GM19238 (cell line): ENCODE results near the gene KAZN.
"Not testable (repeated sequence)": the region's sequence is repeated elsewhere in the genome, so short reads cannot be mapped to it uniquely, and the experiment has no call there.

ENCODE experiments used
- DNase-seq: peaks from one replicate; pipeline ENCODE4 v3.0.0; 2011; ENCODE audit warnings: low spot score; ENCODE audit not compliant: insufficient read length

Gene KAZN

DNA sequence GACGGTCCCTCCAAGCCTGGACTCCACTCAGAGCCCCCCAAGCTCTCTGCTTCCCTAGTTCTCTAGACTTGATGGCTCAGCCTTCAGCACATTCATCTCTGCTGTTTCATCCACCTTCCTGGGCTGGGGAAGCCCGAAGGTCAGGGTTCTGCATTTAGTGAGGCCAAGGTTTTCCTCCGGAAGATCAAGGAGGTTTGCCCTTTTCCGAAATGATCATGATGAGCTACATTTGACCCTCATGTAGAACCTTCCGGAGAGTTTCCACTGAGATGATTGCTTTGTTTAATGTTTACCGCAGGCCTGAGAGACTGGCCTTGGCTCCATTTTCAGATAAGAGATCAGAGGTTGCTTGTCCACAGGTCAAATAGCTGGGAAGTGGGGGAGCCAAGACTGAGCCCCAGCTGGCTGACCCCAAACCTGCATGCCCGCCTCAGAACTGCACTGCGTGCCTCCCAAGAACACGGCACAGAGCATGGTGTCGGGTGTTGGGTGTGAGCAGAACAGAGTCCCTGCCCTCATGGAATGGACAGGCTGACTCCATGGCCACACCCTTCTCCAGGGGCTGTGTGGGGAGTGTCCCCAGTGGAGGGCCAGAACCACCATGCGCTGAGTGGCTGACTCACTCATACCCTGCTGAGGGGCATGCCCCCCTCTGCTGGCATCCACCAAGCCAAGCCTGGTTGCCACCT lies 354.3 kb downstream of the KAZN start:
- no peak for DNase-seq

DNA sequence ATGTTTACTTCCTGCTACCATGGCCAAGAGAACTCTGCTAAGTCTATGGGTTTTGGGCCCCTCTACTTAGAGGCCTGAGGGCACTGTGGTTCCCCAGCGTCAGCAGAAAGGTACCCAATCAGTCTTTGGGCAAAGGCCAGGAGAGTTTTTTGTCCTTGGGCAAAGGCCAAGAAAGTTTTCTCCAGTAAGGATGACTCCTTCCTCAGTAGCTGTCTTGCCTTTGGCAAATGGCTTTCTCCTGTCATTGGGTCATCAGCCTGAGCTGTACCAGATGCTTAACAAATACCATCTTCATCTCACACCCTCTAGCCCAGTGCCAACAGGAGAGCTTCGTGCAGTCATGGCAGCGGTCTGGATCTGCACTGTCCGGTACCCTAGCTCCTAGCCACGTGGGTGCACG lies 355.7 kb downstream of the KAZN start:
- no peak for DNase-seq

DNA sequence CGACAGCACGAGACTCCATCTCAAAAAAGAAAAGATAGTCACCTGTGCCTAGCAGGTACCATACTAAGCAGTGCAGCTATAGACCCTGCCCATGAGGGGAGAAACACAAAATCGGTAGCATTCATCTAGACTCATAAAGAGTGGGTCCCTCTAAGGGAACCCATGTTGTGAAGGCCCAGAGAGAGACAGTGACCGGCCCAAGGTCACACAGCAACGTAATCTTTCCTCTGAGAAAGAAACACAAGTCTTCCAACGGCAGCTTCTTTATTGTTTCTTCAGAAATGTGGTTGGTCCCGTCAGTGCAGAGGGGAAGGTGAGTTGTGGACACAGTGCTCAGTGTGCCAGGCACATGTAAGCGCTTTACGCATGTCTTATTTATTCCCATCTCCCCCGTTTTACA lies 356.4 kb downstream of the KAZN start:
- DNase-seq, result no peak

DNA sequence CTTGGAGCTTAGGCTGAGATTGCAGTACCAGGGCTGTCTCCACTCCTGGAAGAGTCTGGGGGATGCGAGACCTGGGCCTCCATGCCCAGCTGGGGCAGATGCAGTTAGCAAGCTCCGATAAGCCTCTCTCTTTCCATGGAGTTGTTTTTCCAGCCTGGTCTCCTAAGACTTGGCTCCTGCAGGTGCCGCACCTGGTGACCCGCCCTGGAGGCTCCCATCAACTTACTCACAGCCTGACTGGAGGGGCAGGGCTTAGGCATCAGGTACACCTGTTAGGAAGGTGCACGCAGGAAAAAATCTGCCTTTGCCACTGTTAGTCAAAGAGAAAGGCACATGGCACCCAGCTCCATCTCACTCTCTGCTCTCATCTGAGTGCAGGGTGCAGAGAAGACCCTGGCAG lies 356.9 kb downstream of the KAZN start:
- no peak for DNase-seq

DNA sequence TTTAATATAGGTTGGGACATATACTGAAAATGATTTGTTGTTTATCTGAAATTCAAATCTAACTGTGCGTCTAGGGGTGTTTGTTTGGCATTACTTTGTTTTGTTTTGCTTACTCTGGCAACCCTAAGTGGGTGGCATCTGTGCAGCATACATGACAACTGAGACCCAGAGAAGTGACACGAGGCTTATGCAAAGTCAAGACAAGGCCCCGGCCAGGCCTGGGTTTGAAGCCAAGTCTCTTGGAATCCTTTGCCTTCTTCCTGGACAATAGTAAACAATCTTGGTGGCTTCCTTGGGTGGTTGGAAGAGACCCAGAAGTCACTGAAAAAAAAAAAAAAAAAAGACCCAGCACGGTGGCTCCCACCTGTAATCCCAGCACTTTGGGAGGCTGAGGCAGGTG lies 357.5 kb downstream of the KAZN start:
- DNase-seq, result no peak

DNA sequence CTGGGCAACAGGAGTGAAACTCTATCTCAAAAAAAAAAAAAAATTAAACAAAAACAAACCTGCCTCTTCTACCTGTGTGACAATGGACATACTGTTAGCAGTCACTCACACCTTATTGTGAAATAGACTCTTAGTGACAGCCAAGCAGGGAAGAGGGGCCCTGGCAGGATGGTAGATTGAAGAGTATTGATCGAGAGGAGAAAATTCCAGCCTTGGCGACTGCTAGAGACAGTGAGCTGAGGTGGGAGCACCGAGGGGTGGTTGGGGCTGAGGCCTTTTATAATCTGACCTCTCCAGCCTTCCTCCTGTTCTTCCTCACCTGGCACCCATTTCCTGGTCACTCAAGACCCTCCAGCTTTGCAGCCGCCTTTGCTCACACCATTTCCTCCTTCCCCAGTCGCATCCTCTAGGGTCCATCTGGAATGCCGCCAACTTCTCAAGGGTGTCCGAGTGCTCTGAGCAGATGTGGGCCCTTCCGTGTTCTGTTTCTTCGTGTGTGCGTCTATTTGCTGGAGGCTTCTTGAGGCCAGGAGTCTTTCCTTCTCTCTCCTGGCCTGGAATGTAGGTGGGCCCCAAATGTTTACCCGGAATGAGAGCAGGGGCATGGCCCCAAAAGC lies 358.2 kb downstream of the KAZN start:
- DNase-seq, result no peak

DNA sequence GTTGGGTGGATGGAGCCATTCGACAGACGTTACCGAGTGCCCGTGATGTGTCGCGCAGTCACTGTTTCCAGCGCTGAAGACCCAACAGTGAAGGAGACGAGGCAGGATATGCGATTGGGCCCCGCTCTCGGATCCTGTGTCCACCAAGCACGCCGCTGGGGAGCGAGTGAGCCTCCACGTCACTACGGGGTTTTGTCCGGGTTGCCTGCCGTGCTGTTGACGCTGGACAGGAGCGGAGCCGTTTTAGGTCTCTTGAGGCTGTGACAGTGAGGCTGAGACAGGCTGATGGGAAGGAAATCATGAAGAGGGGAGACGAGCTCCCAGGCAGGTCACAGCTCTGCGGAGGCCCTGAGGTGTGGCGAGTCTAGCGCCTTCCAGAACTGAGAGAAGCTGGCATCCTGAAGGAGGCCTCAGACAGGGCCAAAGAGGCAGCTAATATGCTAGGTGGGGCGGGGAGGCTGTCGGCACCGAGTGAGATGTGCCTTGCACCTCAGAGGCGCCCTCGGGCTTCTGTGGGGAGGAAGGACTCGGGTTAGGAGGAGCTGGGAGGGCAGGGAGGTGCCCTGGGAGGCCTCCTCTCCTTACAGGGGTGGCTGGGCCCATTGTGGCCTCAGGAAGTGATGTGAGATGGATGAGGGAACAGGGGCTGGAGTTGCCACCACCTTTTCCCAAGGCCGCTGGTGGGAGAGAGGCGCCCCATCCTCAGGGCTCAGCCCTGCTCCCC lies 359.1 kb downstream of the KAZN start:
- no peak for DNase-seq

DNA sequence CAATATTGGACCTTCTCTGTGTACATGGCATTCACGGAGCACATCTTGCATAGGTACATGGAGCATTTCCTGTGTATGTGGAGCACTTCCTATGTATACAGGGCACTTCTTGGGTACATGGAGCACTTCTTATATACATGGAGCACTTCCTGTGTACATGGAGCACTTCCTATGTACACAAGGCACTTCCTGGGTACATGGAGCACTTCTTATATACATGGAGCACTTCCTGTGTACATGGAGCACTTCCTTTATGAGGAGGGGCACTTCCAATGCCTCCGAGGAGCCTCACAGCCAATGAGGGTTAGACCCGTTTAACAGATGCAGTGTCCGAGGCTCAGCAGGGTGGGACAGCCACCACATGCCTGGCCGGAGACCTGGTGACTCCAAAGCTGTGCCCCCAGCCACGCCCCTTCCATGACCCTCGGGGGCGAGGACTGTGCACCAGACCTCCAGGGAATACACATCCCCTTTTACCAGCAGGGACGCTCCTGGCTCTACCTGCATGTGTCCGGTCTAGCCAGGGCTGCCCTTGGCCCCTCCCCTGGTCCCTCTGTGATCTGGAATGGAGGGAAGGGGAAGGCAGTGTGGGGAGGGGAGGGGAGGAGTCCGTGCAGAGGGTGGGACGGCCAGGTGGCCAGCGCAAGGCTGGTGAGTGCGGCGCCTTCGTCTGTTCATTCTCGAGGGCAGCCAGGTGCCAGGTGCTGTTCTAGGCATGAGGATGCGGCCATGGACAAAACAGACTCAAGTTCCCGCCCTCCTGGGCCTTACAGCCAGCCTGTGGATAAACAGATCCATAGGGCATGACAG lies 360.0 kb downstream of the KAZN start:
- no peak for DNase-seq

DNA sequence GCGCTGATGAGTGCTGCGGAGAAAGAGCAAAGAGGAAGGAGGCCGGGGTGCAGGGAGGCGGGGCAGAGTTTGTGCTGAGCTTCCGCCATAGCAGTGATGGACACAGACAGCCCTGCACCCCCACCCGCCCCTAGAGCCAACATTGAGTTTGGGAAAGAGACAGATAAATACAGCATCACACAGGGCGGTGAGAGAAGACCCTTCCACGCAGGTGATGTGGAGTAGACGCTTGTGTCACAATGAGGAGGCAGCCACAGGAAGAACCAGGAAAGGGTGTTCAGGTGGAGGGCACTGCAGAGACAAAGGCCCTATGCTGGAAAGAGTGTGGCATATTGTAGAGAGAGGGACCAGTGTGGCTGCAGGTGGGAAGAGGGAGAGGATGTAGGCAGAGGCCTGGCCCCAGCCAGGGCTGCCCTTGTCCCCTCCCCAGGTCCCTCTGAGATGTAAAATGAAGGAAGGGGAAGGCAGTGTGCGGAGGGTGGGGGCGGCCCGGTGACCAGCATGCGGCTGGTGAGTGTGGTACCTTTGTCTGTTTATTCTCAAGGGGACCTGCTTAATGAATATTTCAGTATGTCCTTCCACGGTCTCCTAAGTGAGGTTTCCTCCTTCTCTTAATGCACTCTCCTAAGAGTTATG lies 360.7 kb downstream of the KAZN start:
- no peak for DNase-seq

DNA sequence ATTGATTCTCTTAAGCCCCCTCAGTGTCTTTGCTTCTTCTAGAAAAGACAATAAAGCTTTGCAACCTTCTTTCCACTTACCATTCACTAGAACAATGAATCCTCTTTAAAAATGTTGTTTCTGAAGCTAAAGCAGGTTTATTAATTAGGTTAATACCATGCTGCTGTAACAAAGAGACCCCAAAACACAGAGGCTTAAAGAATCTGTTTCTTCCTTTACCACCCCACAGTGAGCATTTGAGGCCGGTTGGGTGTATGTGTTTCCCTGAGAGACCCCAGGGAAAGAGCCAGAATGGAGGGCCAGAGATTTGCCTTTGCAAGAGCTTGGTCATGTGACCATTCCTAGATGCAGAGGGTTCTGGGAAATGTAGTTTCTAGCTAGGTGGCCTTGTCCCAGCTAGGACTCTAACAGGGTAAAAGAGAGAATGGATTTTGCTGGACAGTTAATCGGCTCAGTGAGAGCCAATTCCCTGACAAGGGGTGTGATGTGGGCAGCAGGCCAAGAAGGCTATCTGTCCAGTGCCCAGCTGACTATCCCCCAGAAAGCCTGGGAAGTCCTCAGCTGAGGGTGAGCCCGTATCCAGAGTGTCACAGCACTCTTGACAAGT lies 363.3 kb downstream of the KAZN start:
- no peak for DNase-seq

DNA sequence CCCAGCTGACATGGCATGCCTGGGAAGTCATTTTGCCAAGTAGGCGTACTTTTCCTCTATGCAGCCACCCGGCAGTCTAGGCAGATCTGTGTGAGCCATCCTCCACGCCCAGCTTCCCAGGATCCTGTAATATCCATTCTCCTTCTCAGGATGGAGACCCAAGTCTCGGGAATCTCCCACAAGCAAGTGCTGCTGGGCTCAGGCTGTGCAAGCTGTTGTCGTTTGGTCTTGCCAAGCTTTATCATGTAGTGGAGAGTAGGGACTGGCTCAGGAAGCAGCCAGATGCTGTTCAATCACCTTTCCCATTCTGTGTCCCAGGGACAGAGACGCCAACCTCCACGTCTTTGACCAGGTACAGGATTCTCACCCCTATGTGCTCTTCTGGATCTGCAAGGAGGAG lies 363.9 kb downstream of the KAZN start:
- no peak for DNase-seq

DNA sequence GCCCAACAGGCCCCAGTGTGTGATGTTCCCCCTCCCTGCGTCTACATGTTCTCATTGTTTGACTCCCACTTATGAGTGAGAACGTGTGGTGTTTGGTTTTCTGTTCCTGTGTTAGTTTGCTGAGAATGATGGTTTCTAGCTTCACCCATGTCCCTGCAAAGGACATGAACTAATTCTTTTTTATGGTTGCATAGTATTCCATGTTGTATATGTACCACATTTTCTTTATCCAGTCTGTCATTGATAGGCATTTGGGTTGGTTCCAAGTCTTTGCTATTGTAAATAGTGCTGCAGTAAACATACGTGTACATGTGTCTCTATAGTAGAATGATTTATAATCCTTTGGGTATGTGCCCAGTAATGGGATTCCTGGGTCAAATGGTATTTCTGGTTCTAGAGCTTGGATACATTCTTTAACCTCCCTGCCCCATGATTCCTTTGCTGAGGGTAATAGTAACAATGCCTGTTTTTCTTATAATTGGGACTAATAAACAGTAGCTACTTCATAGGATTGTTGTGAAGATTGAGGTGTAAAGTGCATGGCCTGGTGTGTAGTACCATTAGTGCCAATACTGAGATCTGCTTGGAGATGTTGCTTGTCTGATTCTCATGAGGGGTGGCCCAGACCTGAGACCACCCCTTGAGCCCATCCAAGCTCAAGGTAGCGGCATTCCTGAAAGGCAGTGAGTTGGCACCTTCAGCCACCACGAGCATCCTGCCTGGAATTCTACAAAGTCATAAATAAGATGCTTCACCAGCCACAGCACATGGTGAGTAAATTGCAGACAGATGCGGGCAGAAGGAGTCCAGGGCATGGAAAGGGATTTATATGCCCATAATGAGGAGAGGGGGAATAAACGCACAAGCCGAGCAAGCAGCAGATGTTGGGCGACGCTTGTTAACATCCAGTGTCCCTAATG lies 365.6 kb downstream of the KAZN start:
- not testable (repeated sequence) for DNase-seq

DNA sequence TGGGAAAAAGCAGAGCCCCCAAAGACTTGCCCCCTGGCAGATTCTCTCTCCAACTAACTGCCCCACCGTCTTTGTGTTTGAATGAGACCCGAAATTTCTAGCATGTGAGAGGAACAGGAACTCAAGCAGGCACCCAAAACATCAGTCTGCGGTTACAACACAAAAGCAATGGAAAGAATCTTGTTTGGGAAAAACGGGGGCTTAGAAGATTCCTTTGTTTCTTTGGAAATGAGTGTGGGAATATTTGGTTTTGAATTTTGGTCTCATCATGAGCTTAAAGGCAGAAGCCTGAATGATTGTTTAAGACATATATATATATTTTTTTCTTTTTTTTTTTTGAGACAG lies 366.2 kb downstream of the KAZN start:
- DNase-seq, result no peak

DNA sequence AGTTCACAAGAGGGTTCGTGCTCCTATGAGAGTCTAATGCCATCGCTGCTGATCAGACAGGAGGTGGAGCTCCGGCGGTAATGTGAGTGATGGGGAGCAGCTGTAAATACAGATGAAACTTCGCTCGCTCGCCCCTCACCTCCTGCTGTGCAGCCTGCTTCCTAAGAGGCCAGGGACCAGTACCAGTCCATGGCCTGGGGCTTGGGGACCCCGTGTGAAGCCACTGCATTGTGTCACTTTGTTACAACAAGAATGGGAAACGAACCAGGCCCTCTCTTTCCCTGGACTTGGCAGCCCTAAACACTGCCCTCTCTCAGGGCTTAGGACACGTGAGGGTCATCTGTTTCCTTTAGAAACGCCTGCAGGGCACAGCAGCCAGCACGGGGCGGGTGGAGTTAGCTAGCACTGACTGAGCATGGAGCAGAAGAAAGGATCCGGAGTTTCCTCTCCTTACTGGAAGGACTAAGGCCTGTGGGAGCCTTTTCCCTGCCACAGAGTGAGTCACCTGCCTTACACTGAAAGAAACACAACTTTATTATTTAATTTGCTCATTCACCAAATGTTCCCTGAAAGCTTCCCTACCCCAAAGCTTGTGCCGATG lies 369.9 kb downstream of the KAZN start:
- DNase-seq, result no peak

DNA sequence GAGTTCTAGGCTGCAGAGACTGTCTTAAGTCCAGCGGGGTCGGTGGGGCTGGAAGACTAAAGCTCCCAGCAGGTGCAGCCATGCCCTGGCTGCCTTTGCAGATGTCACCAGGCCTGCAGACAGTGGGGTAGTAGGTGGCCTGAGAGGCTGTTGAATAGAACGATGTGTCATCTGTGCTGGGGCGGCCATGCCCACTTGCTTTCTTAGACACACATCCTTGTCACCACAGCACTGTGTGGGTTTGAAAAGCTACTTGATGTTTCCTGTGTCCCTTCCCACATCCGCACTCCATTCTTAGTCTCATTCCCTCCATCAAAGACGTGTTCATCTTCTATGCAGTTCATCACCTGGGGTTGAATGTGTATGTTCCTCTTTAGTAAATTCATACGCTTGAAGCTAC lies 370.5 kb downstream of the KAZN start:
- DNase-seq, result no peak

DNA sequence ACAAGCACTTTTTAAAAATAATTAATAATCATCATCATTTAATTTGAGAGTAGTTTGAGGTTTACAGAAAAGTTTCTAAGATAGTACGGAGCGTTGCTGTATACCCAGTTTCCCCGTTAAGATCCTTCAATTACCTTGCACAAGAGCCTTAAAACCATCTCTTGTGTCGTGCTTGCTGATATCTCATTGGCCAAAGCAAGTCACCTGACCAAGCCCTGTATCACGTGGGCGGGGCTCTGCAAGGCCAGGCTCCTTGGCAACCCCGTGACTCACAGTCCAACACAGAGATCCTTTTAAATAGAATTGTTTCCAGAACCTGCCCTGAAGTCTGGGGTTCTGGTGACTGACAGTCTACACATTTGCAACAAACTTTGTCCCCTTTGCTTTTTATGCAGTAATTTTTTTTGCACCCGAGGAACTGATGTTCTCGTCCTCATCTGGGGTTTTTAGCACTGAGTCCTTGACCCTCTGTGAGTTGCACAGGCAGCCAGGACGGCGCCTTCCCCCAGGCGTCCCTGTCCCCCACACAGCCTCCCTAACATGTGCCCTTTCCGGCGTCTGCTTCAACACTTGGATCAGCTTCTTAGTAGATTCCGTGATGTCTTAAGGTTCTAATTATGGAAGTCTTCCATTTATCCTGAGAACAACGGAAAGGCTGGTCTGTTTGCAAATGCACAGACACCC lies 371.8 kb downstream of the KAZN start:
- DNase-seq, result no peak

DNA sequence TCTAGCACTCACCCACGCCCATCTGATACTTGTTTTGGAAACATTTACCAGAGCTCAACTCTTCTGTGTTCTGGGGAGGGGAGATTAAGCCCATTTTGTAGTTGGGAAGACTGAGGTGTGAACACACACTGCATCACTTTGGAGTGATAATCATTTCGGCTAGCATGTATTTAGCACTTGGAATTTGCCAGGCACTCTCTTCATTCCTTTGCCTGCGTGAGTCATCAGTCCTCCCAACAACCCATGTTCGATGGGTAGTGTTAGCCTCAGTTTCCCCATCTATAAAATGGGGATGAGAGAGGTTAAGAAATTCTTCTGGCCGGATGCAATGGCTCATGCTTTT lies 372.3 kb downstream of the KAZN start:
- DNase-seq, result no peak

DNA sequence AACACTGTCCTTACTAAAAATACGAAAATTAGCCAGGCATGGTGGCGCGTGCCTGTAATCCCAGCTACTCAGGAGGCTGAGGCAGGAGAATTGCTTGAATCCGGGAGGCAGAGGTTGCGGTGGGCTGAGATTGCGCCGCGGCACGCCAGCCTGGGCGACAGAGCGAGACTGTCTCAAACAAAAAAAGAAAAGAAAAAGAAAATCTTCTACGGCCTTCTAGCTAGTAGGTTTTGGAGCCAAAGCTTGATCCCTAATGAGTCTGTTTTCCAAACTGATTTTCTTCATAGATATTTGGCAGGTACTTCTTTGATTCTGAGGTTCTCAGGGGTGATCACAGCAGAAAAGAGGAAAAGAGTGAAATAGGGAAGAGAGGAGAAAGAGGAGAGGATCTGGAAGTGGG lies 372.7 kb downstream of the KAZN start:
- no peak for DNase-seq

DNA sequence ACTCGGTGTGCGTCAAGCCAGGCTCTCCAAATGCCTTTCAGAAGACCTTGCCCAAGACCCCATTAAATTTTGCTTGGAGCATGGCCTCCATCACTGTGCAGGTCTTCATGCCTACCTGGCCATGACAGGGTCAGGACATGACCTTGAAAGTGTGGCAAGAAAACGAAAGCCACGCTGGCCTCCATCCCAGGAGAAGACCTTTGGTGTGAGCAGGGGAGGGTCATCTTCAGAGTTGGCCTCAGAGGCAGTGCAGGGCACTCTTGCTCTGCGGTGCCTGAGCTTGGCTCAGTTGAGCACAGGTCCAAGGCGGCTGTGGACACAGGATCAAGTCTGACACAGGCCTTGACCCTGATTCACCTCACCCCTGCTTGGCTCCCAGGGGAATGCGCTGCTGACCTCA lies 373.6 kb downstream of the KAZN start:
- DNase-seq, result no peak
